Transverse colon (tissue), 4 donors: ENCODE measurements around the gene DAB2IP. TPM values are rescaled to one million over a fixed set of nuclear protein-coding genes. Genes with fewer than 3 reads are reported as not detected.

Experiments used
- DNase-seq: peaks from one replicate; pipeline ENCODE4 v3.0.0-alpha.2; 2019
- H3K27ac ChIP-seq, 4 donors: fragments of 200-600 bp; sonication (generic); 2 replicates each; pipeline ENCODE4 v1.5.1; 2016 to 2018; ENCODE audit warnings: inconsistent platforms in 4 of 4
- H3K27me3 ChIP-seq: fragments of 200-600 bp; sonication (generic); 2 replicates; pipeline ENCODE4 v1.5.1; 2017; ENCODE audit warnings: inconsistent platforms
- H3K36me3 ChIP-seq, 4 donors: fragments of 200-600 bp; sonication (generic); 2 replicates each; pipeline ENCODE4 v1.5.1; 2017 to 2019; ENCODE audit warnings: inconsistent platforms in 4 of 4
- H3K4me1 ChIP-seq, 4 donors: fragments of 200-600 bp; sonication (generic); 2 replicates each; pipeline ENCODE4 v1.5.1; 2017 to 2020; ENCODE audit warnings: inconsistent platforms in 4 of 4
- H3K4me3 ChIP-seq, 4 donors: fragments of 200-600 bp; sonication (generic); 1 replicate in 1 of 4; 2 replicates in 3 of 4; pipeline versions ENCODE4 v1.5.1 to v1.6.1; 2017 to 2019; ENCODE audit warnings: inconsistent platforms in 4 of 4
- H3K9me3 ChIP-seq, 2 donors: fragments of 200-600 bp; sonication (generic); 2 replicates each; pipeline ENCODE4 v1.5.1; 2017 to 2019; ENCODE audit warnings: inconsistent platforms in 2 of 2
- CTCF ChIP-seq, 5 experiments: fragments of 200-600 bp in 3 of 5; fragments of 450-650 bp in 2 of 5; sonication (generic) in 3 of 5; IDR thresholded peaks; 1 replicate in 2 of 5; 2 replicates in 3 of 5; pipeline ENCODE4 v1.5.1; 2016 to 2017; ENCODE audit warnings: antibody characterized with exemption in 5 of 5, inconsistent platforms in 3 of 5, mild to moderate bottlenecking in 2 of 5, moderate library complexity in 1 of 5
- EP300 ChIP-seq: sonication (generic); formaldehyde crosslinking; IDR thresholded peaks from one replicate; pipeline ENCODE4 v1.6.1; 2017; ENCODE audit warnings: antibody characterized with exemption, low read depth
- POLR2A ChIP-seq: fragments of 450-650 bp; IDR thresholded peaks from one replicate; pipeline ENCODE4 v1.6.1; 2016; ENCODE audit warnings: antibody characterized with exemption, mild to moderate bottlenecking, moderate library complexity
- POLR2AphosphoS5 ChIP-seq, 3 donors: sonication (generic); formaldehyde crosslinking; IDR thresholded peaks; one replicate each; pipeline ENCODE4 v1.6.1; 2016; ENCODE audit warnings: antibody characterized with exemption in 3 of 3
- WGBS, 2 donors: methylation state at CpG; one replicate each; pipeline ENCODE4 v1.1.5; 2018; ENCODE audit warnings: low coverage in 1 of 2; 5-methylcytosine and 5-hydroxymethylcytosine counted together
- in situ Hi-C, 4 donors: fragments of 200-750 bp; cut with MboI; loops; one replicate each; pipeline versions ENCODE4 v1.15.0 to v1.15.1; 2017; ENCODE audit warnings: low sequenced_read_pairs in 3 of 4, low pct_ligation_motif_present in 1 of 4, low pct_unique_long_range_greater_than_20kb in 1 of 4
- intact Hi-C: fragments of 100-400 bp; cut with DNase I; formaldehyde crosslinking; loops from one replicate; pipeline ENCODE4 v1.15.1; 2023; ENCODE audit warnings: low total_unique reads
- total RNA-seq, 4 donors: library from RNA; depleted of rRNA; stranded (reverse); fragments of >200 nt; gene quantifications; one replicate each; pipeline ENCODE4 v1.1.0, GENCODE V29; 2016

DAB2IP gene
- total RNA-seq, 4 donors from 2014 or later = 84.2 to 159 (median 90.7) TPM

GRCh38 chr9:121763561-121764370 lies 112.3 kb downstream of the DAB2IP start:
- in situ Hi-C loops (no loop called here), intact Hi-C loops (no loop called here)
- Histone ChIP-seq H3K27me3 (no peaks in the 10 kb centered on the region), H3K27ac (no peak overlapping the region), H3K4me3 (no peak overlapping the region), H3K9me3 (no peaks in the 10 kb centered on the region), H3K4me1 (peaks cover 5 to 12% (median 9%) of the 10 kb centered on the region in 4 donors), H3K36me3 (peaks cover 0 to 32% (median 5%) of the 10 kb centered on the region in 4 donors)
- DNase-seq = no peak
- 80 to 87% methylated on average over 1 to 19 of the region's 21 CpGs for WGBS, 2 donors
- no peak for TF ChIP-seq POLR2A

GRCh38 chr9:121764371-121764730 lies 112.9 kb downstream of the DAB2IP start:
- DNase-seq = no peak
- Histone ChIP-seq H3K4me3 (no peak overlapping the region), H3K27ac (no peak overlapping the region), H3K4me1 (peaks cover 5 to 12% (median 9%) of the 10 kb centered on the region in 4 donors), H3K9me3 (no peaks in the 10 kb centered on the region), H3K27me3 (no peaks in the 10 kb centered on the region), H3K36me3 (peaks cover 0 to 37% (median 7%) of the 10 kb centered on the region in 4 donors)
- intact Hi-C loops = no loop called here
- 87% methylated on average over 9 of the region's 9 CpGs; no CpG with 5 or more reads in 1 of the 2 donors for WGBS, 2 donors
- no peak for TF ChIP-seq CTCF (IDR thresholded peaks at IDR 0.05)
- TF ChIP-seq POLR2A = no peak
- TF ChIP-seq EP300 = no peak
- no peak for TF ChIP-seq POLR2AphosphoS5 (IDR thresholded peaks at IDR 0.05)
- in situ Hi-C loops = no loop called here

- Histone ChIP-seq H3K27ac (peak overlapping the region; percentile 37 to 54 (median 46)), H3K4me3 (no peak overlapping the region), H3K9me3 (no peaks in the 10 kb centered on the region), H3K36me3 (peaks cover 0 to 28% (median 10%) of the 10 kb centered on the region in 4 donors), H3K4me1 (peaks cover 5 to 12% (median 9%) of the 10 kb centered on the region in 4 donors), H3K27me3 (no peaks in the 10 kb centered on the region)
- in situ Hi-C loops = no loop called here
- peak; percentile 24 for DNase-seq
- intact Hi-C loops = no loop called here
- TF ChIP-seq POLR2A (no peak), POLR2AphosphoS5 (IDR thresholded peaks at IDR 0.05) (peak in 1 of 3 donors; percentile 55), EP300 (no peak), CTCF (IDR thresholded peaks at IDR 0.05) (no peak)
- WGBS, 2 donors = 66% methylated on average over 7 of the region's 8 CpGs; no CpG with 5 or more reads in 1 of the 2 donors
These were observed 113.9 kb downstream of the DAB2IP start for GRCh38 chr9:121765021-121765950.

GRCh38 chr9:121766081-121766683 lies 114.7 kb downstream of the DAB2IP start:
- Histone ChIP-seq H3K4me3 (no peak overlapping the region), H3K36me3 (peaks cover 0 to 33% (median 9%) of the 10 kb centered on the region in 4 donors), H3K27ac (peak overlapping the region in 1 of 4 donors; percentile 54), H3K4me1 (peaks cover 5 to 12% (median 9%) of the 10 kb centered on the region in 4 donors), H3K9me3 (no peaks in the 10 kb centered on the region), H3K27me3 (no peaks in the 10 kb centered on the region)
- 91% methylated on average over 15 of the region's 19 CpGs; no CpG with 5 or more reads in 1 of the 2 donors for WGBS, 2 donors
- no peak for DNase-seq
- intact Hi-C loops (no loop called here), in situ Hi-C loops (no loop called here)
- no peak for TF ChIP-seq POLR2A
